OCI-LY7 (cell line): ENCODE results near the gene GOLT1A. TPM values are rescaled to one million over a fixed set of nuclear protein-coding genes. Genes with fewer than 3 reads are reported as not detected.

ENCODE experiments used
- BruUV-seq: library from RNA; stranded (reverse); fragments of 400-500 nt; replicated peaks from 2 replicates; lab custom pipeline; 2021; lab: Mats Ljungman, UMichigan
- CTCF ChIA-PET: fragments of 300-600 bp; sonication (Branson Sonifier 250); formaldehyde crosslinking; loops from one replicate; lab custom pipeline; 2022; ENCODE audit warnings: antibody characterized with exemption; ENCODE audit not compliant: unreplicated experiment; lab: Charles Lee
- POLR2A ChIA-PET: fragments of 300-600 bp; sonication (Branson Sonifier 250); formaldehyde crosslinking; loops from one replicate; lab custom pipeline; 2022; ENCODE audit warnings: antibody characterized with exemption; lab: Charles Lee
- DNase-seq: peaks from one replicate; pipeline ENCODE4 v3.0.0-alpha.2; 2015; ENCODE audit warnings: low spot score
- H2AFZ ChIP-seq: fragments of 200-600 bp; sonication (generic), shearing (Covaris generic); 2 replicates; pipeline ENCODE4 v1.6.1; 2014; ENCODE audit warnings: mild to moderate bottlenecking, antibody characterized with exemption, low read length, moderate library complexity
- H3K27ac ChIP-seq: fragments of 200-600 bp; sonication (generic); 2 replicates; pipeline ENCODE4 v1.5.1; 2014; ENCODE audit warnings: mixed run types, low read depth, mild to moderate bottlenecking, moderate library complexity, low read length, inconsistent platforms; ENCODE audit not compliant: poor library complexity, severe bottlenecking
- H3K36me3 ChIP-seq: fragments of 200-600 bp; sonication (generic); 2 replicates; pipeline ENCODE4 v1.6.1; 2014; ENCODE audit warnings: mild to moderate bottlenecking, antibody characterized with exemption, low read length, moderate library complexity, mixed read lengths; ENCODE audit not compliant: insufficient read depth
- H3K4me1 ChIP-seq: fragments of 200-600 bp; sonication (generic); 2 replicates; pipeline ENCODE4 v1.5.1; 2014; ENCODE audit warnings: mild to moderate bottlenecking, low read length; ENCODE audit not compliant: insufficient read depth, poor library complexity, severe bottlenecking
- H3K4me2 ChIP-seq: fragments of 200-600 bp; sonication (generic); 2 replicates; pipeline ENCODE4 v1.6.1; 2014; ENCODE audit warnings: mild to moderate bottlenecking, low read length
- H3K4me3 ChIP-seq: fragments of 200-600 bp; sonication (generic); 2 replicates; pipeline ENCODE4 v1.5.1; 2014; ENCODE audit warnings: mild to moderate bottlenecking, low read depth, low read length; ENCODE audit not compliant: poor library complexity, severe bottlenecking
- H3K79me2 ChIP-seq: fragments of 200-600 bp; sonication (generic); 2 replicates; pipeline ENCODE4 v1.6.1; 2016; ENCODE audit warnings: low read depth, mild to moderate bottlenecking, low read length, moderate library complexity, mixed read lengths; ENCODE audit not compliant: insufficient read depth
- H3K9me2 ChIP-seq: fragments of 200-600 bp; sonication (generic); 2 replicates; pipeline ENCODE4 v1.6.1; 2016; ENCODE audit warnings: mild to moderate bottlenecking, low read length, mixed read lengths; ENCODE audit not compliant: insufficient read depth
- H3K9me3 ChIP-seq: fragments of 200-600 bp; sonication (generic); 2 replicates; pipeline ENCODE4 v1.6.1; 2014; ENCODE audit warnings: mild to moderate bottlenecking, mixed run types, low read length, mixed read lengths
- H4K20me1 ChIP-seq: fragments of 200-600 bp; sonication (generic); 2 replicates; pipeline ENCODE4 v1.6.1; 2014; ENCODE audit warnings: mild to moderate bottlenecking, antibody characterized with exemption, low read length, moderate library complexity, mixed read lengths; ENCODE audit not compliant: insufficient read depth
- EZH2phosphoT487 ChIP-seq: fragments of 200-600 bp; sonication (generic); IDR thresholded peaks from 2 replicates; pipeline ENCODE4 v1.6.1; 2018; ENCODE audit warnings: low read depth, borderline replicate concordance, mild to moderate bottlenecking, mixed run types, antibody characterized with exemption, low read length, moderate library complexity, mixed read lengths
- intact Hi-C: fragments of 100-400 bp; cut with micrococcal nuclease; formaldehyde crosslinking; loops from one replicate; pipeline ENCODE4 v1.10.0; 2022; ENCODE audit not compliant: unreplicated experiment
- total RNA-seq, 2 experiments: library from RNA; depleted of rRNA in 1 of 2; stranded (reverse); fragments of >200 nt in 1 of 2; shearing (Covaris generic) in 1 of 2; gene quantifications; 2 replicates each; pipeline ENCODE4 v1.2.3, GENCODE V29; 2014 to 2022
- TF ChIP-seq, protein P1 (sequence below): fragments of 200-600 bp; sonication (generic); conservative IDR thresholded peaks from 2 replicates; pipeline ENCODE4 v1.5.1; 2014; ENCODE audit warnings: mild to moderate bottlenecking, antibody characterized with exemption, low read length, moderate library complexity, mixed read lengths

GOLT1A gene
- total RNA-seq, 2 experiments from 2014 or later = not detected

- POLR2A ChIA-PET = no interaction called here
- CTCF ChIA-PET = no interaction called here
- intact Hi-C loops = no loop called here
These were observed 21.0 kb downstream of the GOLT1A start for GRCh38 chr1:204192589-204193352.

DNA sequence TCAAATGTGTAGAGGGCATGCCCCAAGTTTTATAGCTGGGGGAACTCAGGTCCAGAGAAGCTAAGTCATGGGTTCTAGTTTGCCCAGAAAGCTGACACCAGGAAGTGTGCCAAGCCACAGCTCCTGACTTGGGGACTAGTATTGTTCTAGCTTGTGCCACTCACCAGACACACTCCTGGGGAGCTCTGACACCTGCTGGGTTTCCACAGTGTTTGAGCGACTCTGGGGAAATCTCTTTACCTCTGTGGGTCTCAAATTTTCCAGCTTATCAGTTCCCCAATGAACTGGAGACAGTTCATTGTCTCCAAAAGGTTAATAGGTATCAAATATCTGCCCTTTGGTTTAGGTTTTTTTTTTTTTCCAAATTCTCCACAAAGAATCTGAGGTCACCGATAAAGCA is 21.7 kb downstream of the GOLT1A start:
- Histone ChIP-seq H3K4me3 (no peak overlapping the region), H3K27ac (no peak overlapping the region), H3K36me3 (no peaks in the 10 kb centered on the region), H4K20me1 (no peaks in the 10 kb centered on the region), H2AFZ (no peak overlapping the region), H3K4me1 (no peaks in the 10 kb centered on the region), H3K9me2 (no peaks in the 10 kb centered on the region), H3K4me2 (no peak overlapping the region), H3K79me2 (no peaks in the 10 kb centered on the region), H3K9me3 (no peaks in the 10 kb centered on the region)
- TF ChIP-seq, protein P1, sequence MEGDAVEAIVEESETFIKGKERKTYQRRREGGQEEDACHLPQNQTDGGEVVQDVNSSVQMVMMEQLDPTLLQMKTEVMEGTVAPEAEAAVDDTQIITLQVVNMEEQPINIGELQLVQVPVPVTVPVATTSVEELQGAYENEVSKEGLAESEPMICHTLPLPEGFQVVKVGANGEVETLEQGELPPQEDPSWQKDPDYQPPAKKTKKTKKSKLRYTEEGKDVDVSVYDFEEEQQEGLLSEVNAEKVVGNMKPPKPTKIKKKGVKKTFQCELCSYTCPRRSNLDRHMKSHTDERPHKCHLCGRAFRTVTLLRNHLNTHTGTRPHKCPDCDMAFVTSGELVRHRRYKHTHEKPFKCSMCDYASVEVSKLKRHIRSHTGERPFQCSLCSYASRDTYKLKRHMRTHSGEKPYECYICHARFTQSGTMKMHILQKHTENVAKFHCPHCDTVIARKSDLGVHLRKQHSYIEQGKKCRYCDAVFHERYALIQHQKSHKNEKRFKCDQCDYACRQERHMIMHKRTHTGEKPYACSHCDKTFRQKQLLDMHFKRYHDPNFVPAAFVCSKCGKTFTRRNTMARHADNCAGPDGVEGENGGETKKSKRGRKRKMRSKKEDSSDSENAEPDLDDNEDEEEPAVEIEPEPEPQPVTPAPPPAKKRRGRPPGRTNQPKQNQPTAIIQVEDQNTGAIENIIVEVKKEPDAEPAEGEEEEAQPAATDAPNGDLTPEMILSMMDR = no peak
- TF ChIP-seq EZH2phosphoT487 = no peak
- ChIA-PET POLR2A (no interaction called here), CTCF (no interaction called here)
- DNase-seq = no peak
- BruUV-seq = no TSS peak
- intact Hi-C loops = no loop called here

More at GRCh38 chr1:204192589-204193352, 21.0 kb downstream of the GOLT1A start:
- Histone ChIP-seq H3K9me3 (no peaks in the 10 kb centered on the region), H3K4me3 (no peak overlapping the region), H3K4me1 (no peaks in the 10 kb centered on the region), H3K4me2 (no peak overlapping the region), H3K9me2 (no peaks in the 10 kb centered on the region), H4K20me1 (no peaks in the 10 kb centered on the region), H3K27ac (no peak overlapping the region), H3K36me3 (no peaks in the 10 kb centered on the region), H2AFZ (no peak overlapping the region), H3K79me2 (no peaks in the 10 kb centered on the region)
- no TSS peak for BruUV-seq
- no peak for DNase-seq
- TF ChIP-seq, protein P1 = no peak
- TF ChIP-seq EZH2phosphoT487 = no peak

- H2AFZ ChIP-seq = no peak overlapping the region
- no TSS peak for BruUV-seq
- no peaks in the 10 kb centered on the region for H3K36me3 ChIP-seq
- no peaks in the 10 kb centered on the region for H4K20me1 ChIP-seq
- ChIA-PET CTCF (no interaction called here), POLR2A (no interaction called here)
- no peaks in the 10 kb centered on the region for H3K4me1 ChIP-seq
- intact Hi-C loops = no loop called here
- no peak for DNase-seq
- no peaks in the 10 kb centered on the region for H3K9me3 ChIP-seq
- no peak overlapping the region for H3K4me3 ChIP-seq
- no peak for TF ChIP-seq EZH2phosphoT487
- TF ChIP-seq, protein P1 = no peak
- H3K4me2 ChIP-seq = no peak overlapping the region
- H3K79me2 ChIP-seq = no peaks in the 10 kb centered on the region
- no peak overlapping the region for H3K27ac ChIP-seq
- H3K9me2 ChIP-seq = no peaks in the 10 kb centered on the region
These were observed 22.3 kb downstream of the GOLT1A start for GRCh38 chr1:204191456-204191855.
